Motor neuron (in vitro differentiated cells): ENCODE measurements around the gene TREH. TPM values are rescaled to one million over a fixed set of nuclear protein-coding genes. Genes with fewer than 3 reads are reported as not detected.

Experiments used
- ATAC-seq, 8 experiments: fragments of 200-7000 bp; cut with Tn5 transposase; replicated peaks in 6 of 8; 2 replicates each; pipeline ENCODE4 v1.8.0; 2021; ENCODE audit warnings: mild to moderate bottlenecking in 8 of 8, moderate library complexity in 8 of 8
- H3K27ac ChIP-seq, 2 donors: fragments of 250-450 bp; sonication (Bioruptor Pico); 2 replicates each; pipeline ENCODE4 v1.9.0; 2021; ENCODE audit warnings: antibody characterized with exemption in 2 of 2, mild to moderate bottlenecking in 2 of 2, moderate library complexity in 1 of 2
- H3K4me1 ChIP-seq, 2 donors: fragments of 250-450 bp; sonication (Bioruptor Pico); replicated peaks in 1 of 2; 2 replicates each; pipeline ENCODE4 v1.6.1; 2021; ENCODE audit warnings: antibody characterized with exemption in 2 of 2, mild to moderate bottlenecking in 2 of 2, moderate library complexity in 1 of 2
- H3K4me3 ChIP-seq, 5 donors: fragments of 250-450 bp; sonication (Bioruptor Pico); 2 replicates each; pipeline ENCODE4 v1.9.0; 2021; ENCODE audit warnings: antibody characterized with exemption in 5 of 5, mild to moderate bottlenecking in 5 of 5, moderate library complexity in 4 of 5
- WGBS, 10 experiments: fragments of 450-650 bp; shearing (Covaris generic); methylation state at CpG; one replicate each; pipeline ENCODE4 v1.0.0; 2022; 5-methylcytosine and 5-hydroxymethylcytosine counted together
- in situ Hi-C, 9 experiments: fragments of 400-800 bp; cut with MboI; loops; one replicate each; pipeline ENCODE4 v1.15.0; 2021; ENCODE audit warnings: low sequenced_read_pairs in 9 of 9, low pct_unique_long_range_greater_than_20kb in 2 of 9; ENCODE audit not compliant: unreplicated experiment in 9 of 9
- total RNA-seq, 8 experiments: library from RNA; unstranded; fragments of 300-600 nt; gene quantifications; 2 replicates each; pipeline versions ENCODE4 v1.2.3 to v1.2.4, GENCODE V29; 2022

TREH gene
- total RNA-seq, 8 experiments from 2014 or later, result 0.31 to 2.4 (median 0.44) TPM

- WGBS, 10 experiments, result 40 to 100% (median 69%) methylated on average over 2 to 5 of the region's 14 CpGs; no CpG with 5 or more reads in 3 of the 10 experiments
- in situ Hi-C loops, result no loop called here
- no peak overlapping the region for H3K27ac ChIP-seq
- no peak for ATAC-seq
- H3K4me1 ChIP-seq, result peaks cover 36 to 38% of the 10 kb centered on the region in 2 donors
- no peak overlapping the region for H3K4me3 ChIP-seq
These were observed 19.3 kb downstream of the TREH start for GRCh38 chr11:118659953-118660680.

DNA sequence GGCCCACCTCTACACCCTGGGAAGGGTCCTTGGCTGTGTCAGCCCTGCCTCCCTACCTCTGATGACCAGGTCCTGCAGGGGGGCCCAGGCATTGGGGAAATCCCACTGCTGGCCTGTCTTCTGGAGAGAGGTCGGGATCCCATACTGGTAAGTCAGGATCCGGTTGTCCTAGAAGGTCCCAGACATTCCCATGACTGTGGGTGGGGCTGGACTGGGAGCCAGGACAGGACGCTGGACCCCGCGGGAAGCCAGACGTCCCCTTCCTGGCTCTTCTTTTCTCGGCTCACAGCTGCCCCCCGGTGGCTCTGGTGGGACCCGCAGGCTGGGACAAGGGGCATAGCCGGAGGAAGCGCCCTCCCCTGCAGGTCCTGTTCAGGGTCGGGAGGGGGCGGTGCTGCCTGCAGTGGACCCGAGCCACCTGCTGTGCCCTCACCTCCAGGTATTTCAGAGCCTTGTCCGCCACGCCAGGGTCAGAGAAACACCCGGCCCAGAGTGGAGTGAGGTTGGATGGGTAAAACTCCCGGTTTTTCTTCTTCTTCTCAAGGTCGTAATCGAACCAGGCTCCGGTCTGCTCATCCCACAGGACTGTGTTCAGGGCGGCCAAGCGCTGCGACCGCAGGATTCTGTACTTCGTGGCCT is 20.0 kb downstream of the TREH start:
- in situ Hi-C loops, result no loop called here
- Histone ChIP-seq H3K4me1 (peaks cover 36 to 38% of the 10 kb centered on the region in 2 donors), H3K27ac (no peak overlapping the region), H3K4me3 (no peak overlapping the region)
- WGBS, 10 experiments, result 3 to 31% (median 18%) methylated on average over 2 to 22 of the region's 26 CpGs; no CpG with 5 or more reads in 5 of the 10 experiments
- ATAC-seq, result peak; percentile 60 to 87 (median 85)

DNA sequence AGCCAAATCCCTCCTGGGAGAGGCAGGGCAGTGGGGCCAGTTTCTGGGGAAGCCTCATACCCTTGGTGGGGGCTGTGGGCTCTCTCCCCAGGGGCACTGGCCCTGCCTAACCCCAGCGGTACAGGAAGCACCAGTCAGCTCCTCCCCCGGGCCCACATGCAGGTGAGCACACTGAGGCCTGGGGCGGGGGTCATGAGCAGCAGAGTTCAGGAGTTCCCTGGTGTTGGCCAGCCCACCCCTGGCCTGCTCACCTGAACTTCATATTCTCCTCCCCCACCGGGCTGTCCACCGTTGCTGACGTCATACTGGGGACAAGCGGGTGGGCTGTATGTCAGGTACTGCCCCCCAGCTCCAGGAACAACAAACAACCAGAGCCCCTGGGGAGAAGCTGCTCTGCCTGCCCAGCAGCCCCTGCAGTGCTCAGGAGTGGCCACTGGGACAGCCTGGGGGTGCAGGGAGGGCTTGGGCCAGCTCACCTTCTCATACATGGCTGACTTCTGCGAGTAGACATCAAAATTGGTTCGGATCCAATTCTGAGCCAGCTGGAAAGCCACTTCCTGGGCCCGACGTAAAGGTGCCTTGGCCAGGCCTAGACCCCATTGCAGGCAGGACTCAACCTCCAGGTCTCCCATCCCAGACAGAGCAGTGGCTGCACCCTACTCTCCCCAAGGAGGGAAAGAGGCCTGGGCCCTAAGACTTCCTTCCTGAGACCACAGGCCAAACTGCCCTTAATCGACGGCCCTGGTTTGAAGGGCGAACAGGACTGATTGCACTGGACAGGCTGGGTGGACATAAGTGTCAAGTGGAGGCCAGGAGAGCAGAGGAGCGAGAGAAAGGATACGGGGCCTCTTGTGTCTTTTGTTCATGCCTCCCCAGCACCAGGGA is 20.8 kb downstream of the TREH start:
- ATAC-seq, result peak in 2 of 8 experiments; percentile 4
- Histone ChIP-seq H3K4me3 (no peak overlapping the region), H3K4me1 (peaks cover 36 to 38% of the 10 kb centered on the region in 2 donors), H3K27ac (no peak overlapping the region)
- in situ Hi-C loops, result no loop called here
- WGBS, 10 experiments, result 72 to 80% (median 80%) methylated on average over 1 to 4 of the region's 16 CpGs; no CpG with 5 or more reads in 7 of the 10 experiments

DNA sequence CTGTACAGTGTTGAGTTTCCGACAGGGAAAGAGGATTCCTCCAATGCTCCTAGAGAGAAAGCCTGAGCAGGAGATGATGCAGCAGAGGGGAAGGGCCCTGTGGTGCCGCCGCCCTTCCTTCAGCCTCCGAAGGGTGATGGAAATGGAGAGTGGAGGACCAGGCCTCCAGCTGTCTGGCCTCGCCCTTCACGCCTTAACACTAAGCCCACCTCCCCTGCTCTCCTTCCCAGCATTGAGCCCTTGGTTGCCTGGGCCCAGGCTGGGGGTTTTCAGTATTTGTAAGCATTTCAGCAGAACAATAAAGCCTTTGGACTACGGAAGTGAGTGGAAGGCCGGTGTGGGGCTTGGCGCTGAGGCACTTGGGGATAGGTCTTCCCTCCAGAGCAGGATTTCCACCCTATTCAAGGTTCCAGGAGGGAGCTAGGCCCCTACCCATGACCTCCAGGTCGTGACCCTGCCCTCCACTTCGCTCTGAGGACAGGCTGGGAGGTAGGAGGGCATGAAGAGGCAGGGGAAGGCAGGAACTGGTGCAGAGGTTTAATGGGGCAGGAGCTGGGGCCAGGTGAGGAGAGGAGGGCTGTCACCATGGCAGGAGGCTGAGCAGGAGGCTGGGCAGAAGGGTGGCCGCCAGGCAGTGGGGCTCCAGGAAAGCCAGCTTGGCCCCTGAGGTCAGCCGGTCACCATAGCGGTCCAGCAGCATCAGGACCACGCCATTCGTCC is 21.6 kb downstream of the TREH start:
- Histone ChIP-seq H3K4me3 (no peak overlapping the region), H3K27ac (peak overlapping the region; percentile 5 to 76), H3K4me1 (peaks cover 36 to 38% of the 10 kb centered on the region in 2 donors)
- peak in 2 of 8 experiments; percentile 2 to 3 for ATAC-seq
- in situ Hi-C loops, result no loop called here
- 37 to 95% (median 90%) methylated on average over 2 to 5 of the region's 16 CpGs; no CpG with 5 or more reads in 4 of the 10 experiments for WGBS, 10 experiments

- in situ Hi-C loops, result no loop called here
- Histone ChIP-seq H3K4me3 (no peak overlapping the region), H3K4me1 (peaks cover 36 to 38% of the 10 kb centered on the region in 2 donors), H3K27ac (peak overlapping the region; percentile 5 to 76)
- WGBS, 10 experiments, result 31 to 100% (median 40%) methylated on average over 1 to 2 of the region's 2 CpGs; no CpG with 5 or more reads in 6 of the 10 experiments
- ATAC-seq, result peak in 5 of 8 experiments; percentile 71 to 81 (median 73)
These were observed 22.2 kb downstream of the TREH start for GRCh38 chr11:118657238-118657637.

- H3K4me1 ChIP-seq, result peaks cover 36 to 38% of the 10 kb centered on the region in 2 donors
- H3K27ac ChIP-seq, result peak overlapping the region; percentile 27 to 38
- H3K4me3 ChIP-seq, result no peak overlapping the region
- WGBS, 10 experiments, result 40 to 100% (median 100%) methylated on average over 1 to 2 of the region's 5 CpGs; no CpG with 5 or more reads in 7 of the 10 experiments
- no peak for ATAC-seq
- in situ Hi-C loops, result no loop called here
These were observed 22.8 kb downstream of the TREH start for GRCh38 chr11:118656563-118657165.

GRCh38 chr11:118655486-118656190 is 23.8 kb downstream of the TREH start:
- peak overlapping the region in 1 of 2 donors; percentile 8 for H3K27ac ChIP-seq
- in situ Hi-C loops, result no loop called here

GRCh38 chr11:118653684-118654390 is 25.6 kb downstream of the TREH start:
- H3K4me3 ChIP-seq, result no peak overlapping the region
- no peak for ATAC-seq
- in situ Hi-C loops, result no loop called here
- H3K4me1 ChIP-seq, result peaks cover 31 to 33% of the 10 kb centered on the region in 2 donors
- H3K27ac ChIP-seq, result no peak overlapping the region
- 80 to 100% (median 87%) methylated on average over 2 to 5 of the region's 8 CpGs; no CpG with 5 or more reads in 4 of the 10 experiments for WGBS, 10 experiments

More at GRCh38 chr11:118655486-118656190, 23.8 kb downstream of the TREH start:
- H3K4me3 ChIP-seq, result no peak overlapping the region
- 67 to 90% (median 82%) methylated on average over 1 to 5 of the region's 7 CpGs; no CpG with 5 or more reads in 6 of the 10 experiments for WGBS, 10 experiments
- no peak for ATAC-seq
- H3K4me1 ChIP-seq, result peaks cover 36 to 38% of the 10 kb centered on the region in 2 donors

DNA sequence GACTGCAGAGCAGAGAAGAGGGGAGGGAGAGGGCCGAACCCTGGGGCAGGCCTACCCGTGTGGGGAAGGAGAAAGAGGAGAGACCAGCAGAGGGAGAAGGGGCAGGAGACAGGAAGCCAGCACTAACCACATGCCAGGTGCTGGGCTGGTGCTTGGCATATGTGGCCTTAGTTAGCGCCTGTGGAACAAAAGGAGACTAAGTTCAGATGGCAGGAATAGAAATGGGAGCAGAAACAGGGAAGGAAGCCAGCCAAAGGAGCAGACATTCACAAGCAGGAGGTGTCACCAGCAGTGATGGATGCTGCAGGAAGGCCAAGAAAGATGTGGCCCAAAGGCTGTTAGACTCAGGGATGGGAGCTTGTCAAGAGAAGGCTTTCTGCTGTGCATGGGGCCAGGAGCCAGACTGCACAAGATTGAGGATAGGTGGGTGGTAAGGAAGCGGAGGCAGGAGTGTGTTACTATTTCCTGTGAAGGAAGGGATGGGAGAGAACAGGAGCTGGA is 26.7 kb downstream of the TREH start:
- in situ Hi-C loops, result no loop called here
- 45 to 100% (median 73%) methylated on average over 1 to 4 of the region's 4 CpGs; no CpG with 5 or more reads in 2 of the 10 experiments for WGBS, 10 experiments
- H3K4me3 ChIP-seq, result no peak overlapping the region
- no peak overlapping the region for H3K27ac ChIP-seq
- H3K4me1 ChIP-seq, result peaks cover 19 to 22% of the 10 kb centered on the region in 2 donors
- ATAC-seq, result no peak

- in situ Hi-C loops, result no loop called here
- H3K4me3 ChIP-seq, result no peak overlapping the region
- peaks cover 10 to 13% of the 10 kb centered on the region in 2 donors for H3K4me1 ChIP-seq
- ATAC-seq, result no peak
- 89 to 100% (median 100%) methylated on average over 1 to 3 of the region's 3 CpGs; no CpG with 5 or more reads in 6 of the 10 experiments for WGBS, 10 experiments
- H3K27ac ChIP-seq, result no peak overlapping the region
These were observed 27.6 kb downstream of the TREH start for GRCh38 chr11:118651820-118652219.

GRCh38 chr11:118650366-118650765 is 29.1 kb downstream of the TREH start:
- WGBS, 10 experiments, result 92 to 100% (median 100%) methylated on average over 1 to 5 of the region's 8 CpGs; no CpG with 5 or more reads in 6 of the 10 experiments
- in situ Hi-C loops, result no loop called here
- H3K4me3 ChIP-seq, result no peak overlapping the region
- no peaks in the 10 kb centered on the region for H3K4me1 ChIP-seq
- no peak for ATAC-seq
- no peak overlapping the region for H3K27ac ChIP-seq
